Measurements from ENCODE around the gene KAZN. TPM values are rescaled to one million over a fixed set of nuclear protein-coding genes. Genes with fewer than 3 reads are reported as not detected.

KAZN gene
- total RNA-seq, 1 donor from 2014 or later, result 33.9 TPM

DNA sequence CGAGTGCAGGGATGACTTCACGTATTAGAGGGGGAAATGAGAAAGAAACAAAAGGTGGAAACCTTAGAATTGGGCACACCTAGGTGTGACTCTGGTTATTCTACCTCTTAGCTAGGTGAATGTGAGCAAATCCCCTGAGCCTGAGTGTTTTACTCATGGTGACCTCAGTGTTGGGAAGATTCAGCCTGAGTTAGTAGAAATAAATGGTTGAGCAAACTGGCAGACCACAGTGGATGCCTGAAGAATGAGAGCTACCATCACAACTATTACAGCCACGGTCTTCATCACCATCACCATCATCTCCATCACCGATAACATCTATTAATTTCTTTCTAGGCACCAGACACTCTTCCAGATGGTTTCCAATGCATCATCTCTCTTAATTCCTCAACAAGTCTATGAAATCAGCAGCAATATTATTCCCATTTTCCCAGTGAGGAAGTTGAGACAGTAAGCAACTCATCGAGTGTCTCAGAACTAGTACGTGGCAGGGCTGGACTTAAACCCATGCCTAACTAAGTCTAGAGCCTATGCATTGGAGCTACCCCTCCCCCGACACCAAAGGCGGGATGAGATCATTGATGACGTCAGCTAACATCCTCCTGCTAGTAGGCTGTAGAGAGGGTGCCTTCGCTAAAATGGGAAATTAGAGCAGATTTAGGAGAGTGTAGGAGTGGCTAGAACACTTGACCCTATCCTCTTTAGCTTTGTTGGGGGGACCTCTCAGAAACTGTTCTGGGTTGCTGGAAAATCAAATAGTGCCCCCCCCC is 7.9 kb upstream of the KAZN start:
- no peak for ATAC-seq

DNA sequence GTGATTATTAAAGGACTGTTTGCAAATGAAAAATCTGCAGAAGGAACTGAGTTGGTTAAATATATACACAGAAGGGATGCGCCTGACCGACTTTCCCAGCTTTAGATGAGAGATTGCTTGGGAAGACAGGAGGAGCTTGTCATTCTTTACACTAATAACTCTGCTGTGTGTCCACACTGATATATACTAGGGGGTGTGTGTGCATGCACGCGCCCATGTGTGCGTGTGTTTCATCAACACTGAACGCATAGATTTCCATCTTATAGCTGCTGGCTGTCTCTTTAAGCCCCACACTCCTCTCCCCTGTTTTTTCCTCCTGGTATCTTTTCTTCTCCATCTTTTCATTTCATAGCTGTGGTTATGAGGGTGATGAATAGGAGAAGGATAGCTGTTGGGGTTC is 6.9 kb upstream of the KAZN start:
- no peak for ATAC-seq

DNA sequence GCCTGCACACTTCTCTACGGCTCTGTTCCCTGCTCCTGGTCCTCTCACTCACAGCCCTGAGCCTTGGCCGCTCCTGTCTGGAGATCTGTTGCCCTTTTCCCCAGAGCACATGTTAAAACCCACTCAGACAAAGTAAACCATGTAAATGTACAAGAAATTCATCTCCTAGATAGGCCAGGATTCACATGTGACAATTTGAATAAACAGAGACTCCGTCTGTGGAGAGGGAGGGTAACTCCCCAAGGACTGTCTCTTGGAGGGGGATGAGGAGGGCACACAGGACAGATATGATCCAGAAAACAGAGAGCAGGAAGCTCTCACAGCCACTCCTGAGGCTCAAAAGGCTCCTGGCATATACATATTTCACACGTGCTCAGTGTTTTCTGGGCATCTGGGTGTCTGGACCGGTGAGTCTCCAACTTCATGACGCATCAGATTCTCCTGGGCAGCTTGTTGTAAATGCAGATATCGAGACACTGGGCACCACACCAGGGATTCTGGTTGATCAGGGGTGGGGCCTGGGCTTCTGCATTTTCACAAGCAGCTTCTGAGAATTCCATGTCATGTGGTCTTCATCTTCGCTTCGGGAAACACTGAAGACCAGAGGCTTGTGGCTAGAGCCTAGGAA is 6.4 kb upstream of the KAZN start:
- ATAC-seq, result no peak

DNA sequence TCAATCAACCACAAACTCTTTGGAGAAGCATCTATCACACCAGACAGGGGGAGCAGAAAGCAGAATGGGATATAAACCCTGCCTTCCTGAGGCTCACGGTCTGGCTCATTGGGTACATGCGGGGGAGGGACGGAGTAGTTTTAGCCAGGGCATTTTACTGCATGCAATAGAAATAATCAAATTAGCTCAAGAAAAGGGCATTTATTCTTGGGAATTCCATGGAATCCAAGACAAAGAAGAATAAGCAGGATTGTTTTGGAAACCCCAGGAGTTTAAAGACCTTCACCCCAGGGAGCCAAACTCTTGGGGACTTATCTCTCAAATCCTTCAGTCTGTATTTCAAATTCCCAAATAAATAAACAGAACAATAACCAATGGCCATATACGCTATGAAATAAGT is 5.2 kb upstream of the KAZN start:
- no peak for ATAC-seq

DNA sequence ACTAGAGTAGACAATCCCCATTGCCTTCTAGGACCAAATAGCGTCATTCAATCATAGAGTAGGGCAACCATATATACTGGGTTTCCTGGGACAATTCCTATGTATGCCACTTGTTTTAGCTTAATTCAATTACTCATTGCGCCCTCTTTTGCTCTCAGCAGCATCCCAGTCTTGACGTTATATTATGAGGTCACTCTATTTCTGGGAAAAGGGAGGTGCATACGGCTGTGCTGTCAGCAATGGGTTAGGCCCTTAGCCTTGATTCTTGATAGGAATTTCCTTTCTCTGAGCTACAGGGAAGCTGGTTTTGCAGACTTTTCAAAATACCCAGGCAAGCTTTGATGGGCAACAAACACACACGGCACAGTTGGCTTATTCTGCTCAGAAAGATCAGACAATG is 4.4 kb upstream of the KAZN start:
- ATAC-seq, result no peak

DNA sequence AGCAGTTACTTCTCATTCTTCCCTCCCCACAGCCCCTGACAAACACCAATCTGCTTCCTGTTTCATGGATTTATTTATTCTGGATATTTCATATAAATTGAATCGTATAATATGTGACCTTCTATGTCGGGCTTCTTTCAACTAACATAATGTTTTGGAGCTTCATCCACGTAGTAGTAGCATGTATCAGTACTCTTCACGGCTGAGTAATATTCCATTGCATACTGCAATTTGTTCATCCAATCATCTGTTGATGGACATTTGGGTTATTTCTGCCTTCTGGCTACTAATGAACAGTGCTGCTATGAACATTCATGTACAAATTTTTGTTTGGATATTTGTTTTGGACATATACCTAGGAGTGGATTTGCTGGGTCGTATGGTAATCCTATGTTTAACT is 1.9 kb upstream of the KAZN start:
- no peak for ATAC-seq

DNA sequence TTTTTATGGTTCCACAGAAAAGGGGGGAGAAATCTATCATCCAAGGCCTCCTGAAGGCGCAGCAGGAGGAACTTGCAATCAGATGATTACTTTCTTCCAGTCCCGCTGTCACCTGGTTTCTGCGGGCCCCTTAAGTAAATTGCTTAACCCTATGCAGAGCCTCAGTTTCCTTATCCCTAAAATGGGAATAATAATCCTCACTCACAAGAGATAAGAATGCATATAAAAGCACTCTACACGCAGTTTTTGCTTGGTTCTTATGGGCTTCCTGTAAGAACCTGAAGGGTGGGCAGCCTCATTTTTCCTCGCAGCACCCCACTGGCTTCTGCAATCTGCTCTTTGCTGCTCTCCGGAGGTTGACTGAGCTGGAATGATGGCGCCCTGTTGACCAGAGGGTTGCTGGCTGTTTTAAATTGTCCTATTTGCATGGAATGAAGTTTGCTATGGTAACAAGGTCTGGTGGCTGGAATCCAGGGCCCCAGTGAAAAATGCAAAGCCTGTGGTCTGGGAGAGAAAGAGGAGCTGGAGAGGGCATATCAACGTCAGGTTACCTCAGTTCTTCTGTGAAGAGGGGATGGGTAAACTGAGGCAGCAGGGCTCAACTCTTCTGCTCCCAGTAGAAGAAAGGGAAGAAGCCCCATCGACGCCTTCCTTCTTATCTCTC is 1.0 kb upstream of the KAZN start:
- no peak for ATAC-seq

DNA sequence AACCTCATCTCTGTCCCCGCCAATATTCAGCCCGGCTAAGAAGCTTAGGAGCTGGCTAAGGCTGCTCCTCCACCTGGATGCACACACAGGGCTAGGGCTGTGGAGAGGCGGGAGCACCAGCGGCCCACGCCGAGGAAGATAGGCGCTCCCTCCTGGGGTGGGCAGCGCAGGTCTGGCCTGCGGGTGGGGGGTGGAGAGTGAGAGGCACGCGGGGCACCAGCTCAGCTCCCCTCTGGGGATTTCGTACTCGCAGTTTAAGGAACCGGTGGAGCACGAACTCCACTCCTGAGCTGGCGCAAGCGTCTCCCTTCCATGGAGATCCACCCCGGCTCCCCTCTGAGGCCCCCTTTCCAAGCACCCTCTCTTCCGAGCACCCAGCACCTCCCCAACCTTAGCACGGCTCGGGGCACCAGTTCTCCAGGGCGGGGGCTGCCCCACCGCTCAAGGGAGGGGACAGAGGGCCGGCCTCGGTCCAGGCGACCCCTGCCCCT is 433 bp upstream of the KAZN start:
- peak; percentile 45 for ATAC-seq

DNA sequence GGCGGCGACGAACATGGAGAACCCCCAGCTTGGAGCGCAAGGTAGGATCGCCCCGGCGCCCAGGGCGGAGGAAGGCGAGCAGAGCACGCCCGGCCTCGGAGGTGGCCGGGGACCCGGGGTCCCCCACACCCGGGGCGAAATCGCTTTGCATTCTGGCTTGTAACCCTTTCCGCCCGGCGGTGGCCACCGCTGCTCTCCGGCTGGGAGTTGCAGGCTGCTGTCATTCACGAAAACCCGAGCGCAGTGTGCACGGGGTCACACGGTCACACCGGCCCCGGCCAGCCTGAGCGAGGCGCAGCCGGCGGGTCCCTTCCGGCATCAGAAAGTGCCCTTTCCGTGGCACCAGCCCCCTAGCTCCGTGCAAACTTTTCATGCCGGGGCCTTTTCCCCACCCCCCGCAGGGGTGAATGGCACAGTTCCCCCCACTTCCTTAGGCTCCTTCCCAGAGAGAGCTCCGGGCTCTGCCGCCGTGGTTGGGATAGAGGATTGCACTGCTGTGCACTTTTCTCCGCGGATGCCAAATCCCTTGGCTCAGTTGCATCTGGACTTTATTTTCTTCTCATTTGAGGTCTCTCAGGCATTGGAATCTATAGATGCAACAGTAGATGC is 802 bp downstream of the KAZN start:
- ATAC-seq, result peak; percentile 46

DNA sequence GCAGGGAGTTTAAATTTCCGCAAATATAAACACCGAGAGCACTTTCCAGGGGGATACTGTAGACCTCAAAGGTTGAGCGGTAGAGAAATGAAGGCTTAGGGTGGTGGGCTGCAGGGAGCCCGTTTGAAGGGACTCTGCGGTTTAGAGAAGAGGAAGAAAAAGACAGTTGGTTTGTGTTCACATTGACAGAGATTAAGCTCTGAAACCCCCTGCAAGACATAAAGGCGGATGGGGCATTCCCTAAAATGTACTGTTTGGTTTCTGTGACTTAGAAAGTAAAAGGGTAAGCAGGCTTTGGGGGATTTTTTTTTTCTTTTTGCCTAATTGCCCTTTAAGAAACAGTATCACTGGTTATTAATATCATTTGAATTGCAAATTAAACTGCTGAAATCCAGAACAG is 1.3 kb downstream of the KAZN start:
- no peak for ATAC-seq

DNA sequence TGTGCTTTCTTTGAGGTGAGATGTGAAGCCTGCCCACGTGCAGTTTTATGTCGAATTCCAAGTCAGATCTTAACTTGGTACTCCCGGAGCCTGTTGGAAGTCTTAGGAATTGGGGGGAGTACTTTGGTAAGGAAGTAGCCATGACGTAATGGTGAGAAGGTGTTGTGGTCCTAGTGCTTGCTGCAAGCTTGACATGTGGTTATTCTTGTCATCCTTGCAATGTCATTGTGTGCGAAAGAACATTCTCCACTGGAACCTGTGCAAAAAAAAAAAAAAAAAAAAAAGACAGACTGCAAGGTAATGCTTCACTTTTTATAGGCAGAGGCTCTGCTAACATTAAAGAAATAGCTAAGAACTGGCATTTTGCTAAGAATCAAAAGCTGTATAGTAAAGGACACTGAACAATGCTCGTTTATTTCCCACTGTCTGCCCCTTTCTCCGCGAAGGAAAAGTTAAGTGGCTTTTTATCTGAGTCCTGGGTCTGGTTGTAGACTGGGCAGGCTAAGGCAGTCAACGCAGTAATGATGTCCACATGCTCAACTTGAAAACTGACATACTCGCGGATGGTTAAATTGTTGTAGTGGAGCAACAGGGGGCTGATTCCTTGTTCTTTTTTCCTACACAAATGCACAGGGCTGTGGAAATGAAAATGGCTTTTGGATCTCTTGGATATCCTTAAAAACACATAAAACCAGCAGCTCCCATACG is 2.1 kb downstream of the KAZN start:
- no peak for ATAC-seq

DNA sequence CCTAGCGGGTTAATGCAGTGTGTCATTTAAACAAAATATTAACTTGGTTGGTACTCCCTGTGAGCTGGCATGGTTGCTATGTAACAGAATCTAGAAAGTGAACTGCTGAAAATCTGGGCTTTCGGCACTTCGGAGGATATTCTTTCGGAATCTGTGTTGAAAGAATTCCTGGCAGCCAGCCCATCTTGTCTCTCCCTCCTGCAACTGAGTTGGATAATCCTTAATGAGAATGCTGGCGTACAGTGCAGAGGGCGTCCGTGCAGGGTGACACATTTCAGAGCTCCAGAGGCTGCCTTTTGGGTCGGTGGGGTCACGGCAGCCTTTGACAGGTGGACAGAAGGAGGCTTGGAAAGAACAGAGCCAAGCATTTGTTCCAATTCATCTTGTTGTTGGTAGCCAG is 3.7 kb downstream of the KAZN start:
- ATAC-seq, result no peak

DNA sequence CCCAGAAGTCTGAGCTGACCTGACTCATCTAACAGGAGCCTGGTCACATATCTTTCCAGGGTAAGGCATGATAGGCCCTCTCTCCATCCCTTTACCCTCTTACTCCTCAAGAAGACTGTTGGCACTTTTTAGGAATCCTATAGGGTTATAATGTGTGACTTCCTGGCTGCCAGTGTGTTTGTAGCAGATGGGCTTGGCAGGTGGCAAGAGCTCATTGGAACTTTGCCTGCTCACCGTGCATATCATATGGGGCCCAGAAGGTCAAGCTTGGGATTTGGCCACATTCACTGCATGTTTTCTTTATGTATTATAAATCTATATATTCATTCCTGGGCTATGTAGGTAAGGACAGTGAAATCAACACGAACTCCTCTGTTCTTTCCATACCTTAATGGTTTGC is 5.2 kb downstream of the KAZN start:
- no peak for ATAC-seq

DNA sequence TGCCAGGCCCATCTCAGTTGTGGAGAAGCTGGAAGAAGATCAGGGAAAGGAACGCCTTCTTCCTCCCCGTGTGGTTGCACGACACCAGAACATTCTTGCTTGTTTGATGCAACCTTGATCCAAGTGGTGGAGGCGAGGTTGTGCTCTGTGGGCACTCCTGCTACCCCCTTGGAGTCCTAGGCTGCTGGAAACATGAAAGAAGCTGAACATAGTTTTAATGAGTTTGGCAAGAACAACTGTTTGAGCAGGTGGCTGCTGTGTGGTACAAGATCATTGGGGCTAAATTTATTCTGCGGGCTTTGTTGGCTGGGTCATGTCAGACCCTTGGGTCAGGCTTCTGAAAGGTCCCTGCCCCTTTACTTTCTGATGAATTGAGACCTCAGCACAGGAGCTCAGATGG is 5.9 kb downstream of the KAZN start:
- no peak for ATAC-seq

DNA sequence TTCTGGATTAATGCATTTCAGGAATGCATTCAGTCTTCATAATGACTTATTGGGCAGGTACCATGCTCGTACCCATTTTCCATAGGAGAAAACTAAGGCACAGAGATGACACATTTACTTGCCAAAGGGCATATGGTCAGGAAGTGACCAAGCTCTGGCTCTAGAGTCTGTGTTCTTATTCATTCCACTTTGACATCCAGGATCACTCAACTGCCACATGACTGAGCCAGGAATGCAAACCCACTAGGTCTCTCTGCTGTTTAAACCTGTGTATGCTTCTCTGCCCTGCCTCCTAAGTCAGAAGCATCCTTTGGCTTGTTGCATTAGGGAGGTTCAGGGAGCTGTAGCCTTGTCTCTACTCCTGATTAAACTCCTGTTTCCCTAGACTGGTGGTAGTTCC is 7.5 kb downstream of the KAZN start:
- no peak for ATAC-seq

DNA sequence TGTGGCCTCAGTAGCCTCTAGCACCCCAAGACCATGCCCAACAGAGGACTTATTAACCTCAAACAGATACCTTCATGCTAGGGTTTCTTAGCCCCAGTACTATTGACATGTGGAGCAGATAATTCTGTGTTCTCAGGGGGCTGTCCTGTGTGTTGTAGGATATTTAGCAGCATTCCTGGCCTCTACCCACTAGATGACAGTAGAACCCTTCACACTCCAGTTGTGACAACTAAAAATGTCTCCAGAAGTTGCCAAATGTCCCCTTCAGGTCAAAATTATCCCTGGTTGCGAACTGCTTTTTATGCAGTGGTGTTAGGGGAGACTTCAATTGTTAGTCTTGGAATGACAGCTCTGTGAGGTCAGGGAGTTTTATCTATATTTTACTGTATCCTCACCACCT is 8.1 kb downstream of the KAZN start:
- no peak for ATAC-seq

DNA sequence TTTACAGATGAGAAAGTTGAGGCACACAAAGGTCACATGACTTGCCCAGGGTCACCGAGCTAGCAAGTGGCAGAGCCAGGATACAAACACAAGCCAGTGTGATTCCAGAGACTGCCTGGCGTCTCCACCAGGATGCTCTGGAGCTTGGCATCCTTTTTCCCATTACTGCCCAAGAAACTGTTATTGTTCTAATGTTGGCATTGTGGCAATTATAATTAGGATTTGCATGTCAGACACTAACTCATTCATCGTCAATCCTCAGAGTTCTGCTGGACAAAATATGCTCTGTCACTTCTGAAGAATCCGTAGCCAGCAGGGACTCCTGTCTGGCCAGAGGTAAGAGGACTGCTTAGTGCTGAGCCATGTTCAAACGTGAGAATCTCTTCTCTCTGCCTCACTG is 8.8 kb downstream of the KAZN start:
- no peak for ATAC-seq

DNA sequence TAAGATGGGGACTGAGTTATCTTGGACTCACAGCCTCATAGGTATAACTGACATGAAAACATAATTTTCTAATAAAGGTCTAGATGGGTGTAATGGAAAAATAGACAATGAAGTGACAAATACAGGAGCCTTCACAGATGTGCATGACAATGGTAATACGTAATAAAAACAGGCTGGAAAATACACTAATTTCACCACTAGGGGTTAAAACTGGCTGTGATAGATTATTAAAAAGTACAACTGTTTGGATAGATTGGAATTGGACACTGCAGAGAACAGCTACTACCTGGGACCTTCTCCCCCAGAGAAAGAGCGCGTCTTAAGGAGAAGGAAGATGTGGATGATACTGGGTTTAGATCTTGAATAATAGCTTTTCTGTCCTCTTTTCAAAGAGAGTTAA is 9.8 kb downstream of the KAZN start:
- ATAC-seq, result no peak

DNA sequence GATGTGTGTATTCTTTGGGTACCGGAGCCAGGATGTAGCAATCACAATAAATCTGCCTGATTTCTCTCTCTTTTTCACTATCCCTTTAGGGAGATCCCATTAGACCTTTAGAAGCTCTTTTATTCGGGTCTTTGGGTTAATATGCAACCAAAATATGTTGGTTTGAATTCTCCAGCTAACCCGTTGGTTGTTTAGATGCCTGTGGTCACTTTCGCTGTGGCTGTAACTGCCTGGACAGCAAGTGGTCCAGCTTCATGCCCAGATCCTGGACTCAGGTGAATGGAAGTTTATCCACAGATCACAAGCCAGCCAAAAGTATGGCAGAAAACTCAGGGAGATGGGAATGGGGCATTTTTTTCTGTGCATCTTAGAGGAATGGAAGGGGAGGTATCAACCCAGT is 12.3 kb downstream of the KAZN start:
- ATAC-seq, result no peak

DNA sequence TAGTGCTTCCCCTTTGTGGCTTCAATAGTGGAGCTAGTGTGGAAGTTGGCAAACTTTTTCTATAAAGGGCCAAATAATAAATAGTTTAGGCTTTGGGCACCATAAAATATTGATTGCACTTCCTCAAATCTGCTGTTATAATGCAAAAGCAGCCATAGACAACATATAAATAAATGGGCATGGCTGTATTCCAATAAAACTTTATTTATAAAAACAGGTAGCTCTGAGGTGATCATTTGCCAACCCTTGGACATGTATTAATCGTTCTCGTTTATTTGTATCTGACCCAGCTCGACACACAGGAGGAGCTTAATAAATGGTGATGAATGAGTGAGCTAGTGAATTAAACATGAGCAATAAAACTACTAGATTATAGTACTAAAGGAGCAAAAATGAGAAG is 13.3 kb downstream of the KAZN start:
- ATAC-seq, result no peak

DNA sequence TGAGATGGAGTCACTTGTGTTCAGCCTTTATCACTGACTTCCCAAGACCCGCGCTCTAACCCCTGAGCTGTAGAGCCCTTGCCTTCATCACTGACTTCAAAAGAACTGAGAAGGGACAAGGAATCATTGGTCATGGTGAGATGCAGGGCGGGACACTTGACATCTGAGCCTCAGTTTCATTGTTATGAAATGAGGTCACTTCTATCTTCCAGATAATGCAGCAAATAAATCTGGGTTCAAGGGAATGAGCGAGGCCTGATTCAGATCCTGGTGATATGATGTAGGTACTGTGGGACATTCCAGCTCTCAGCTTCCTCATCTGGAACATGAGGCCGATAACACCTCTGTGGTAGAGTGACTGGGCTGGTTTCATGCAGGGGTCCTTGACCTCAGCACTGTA is 13.8 kb downstream of the KAZN start:
- ATAC-seq, result no peak

DNA sequence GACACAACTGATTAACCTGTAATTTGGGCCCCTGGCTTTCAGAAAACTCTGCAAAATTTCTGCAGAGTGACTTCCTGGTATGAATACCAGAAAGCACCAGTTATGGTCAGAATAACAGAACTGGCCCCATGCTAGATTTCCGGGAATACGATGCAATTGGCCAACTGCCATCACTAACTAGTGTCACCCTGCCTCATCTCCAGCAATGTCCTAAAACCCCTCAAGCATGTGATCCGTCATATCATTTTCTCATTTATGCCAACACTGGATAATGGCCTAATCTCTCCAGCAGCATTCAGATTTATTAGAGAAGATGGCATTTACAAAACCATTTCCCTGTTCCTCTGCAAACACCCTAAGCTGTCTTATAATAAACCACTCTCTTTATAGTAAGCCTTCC is 15.4 kb downstream of the KAZN start:
- ATAC-seq, result no peak

DNA sequence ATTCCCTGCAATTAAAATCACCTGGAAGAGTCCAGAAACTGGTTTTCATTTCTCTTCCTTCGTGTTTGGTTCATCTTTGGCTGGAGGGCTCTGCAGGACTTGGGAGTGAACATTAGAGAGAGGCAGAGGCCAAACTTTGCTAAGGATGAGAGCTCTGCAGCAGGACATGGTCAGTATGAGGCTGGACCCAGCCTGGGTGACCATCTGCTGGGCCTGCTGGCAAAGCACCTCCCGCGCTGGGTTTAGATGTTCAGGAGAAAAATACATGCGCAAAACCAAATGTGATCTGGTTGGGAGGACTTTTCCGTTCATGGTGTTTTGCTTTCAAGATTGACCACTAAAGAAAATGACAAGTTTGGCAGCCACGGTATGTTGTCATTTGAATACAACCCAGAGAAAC is 15.9 kb downstream of the KAZN start:
- ATAC-seq, result no peak
